PC-3 (cell line): ENCODE data around the gene PPFIBP2. TPM values are rescaled to one million over a fixed set of nuclear protein-coding genes. Genes with fewer than 3 reads are reported as not detected.

Experiments used
- ATAC-seq: fragments of 200-7000 bp; cut with Tn5 transposase; 2 replicates; pipeline ENCODE4 v1.9.1; 2020; ENCODE audit warnings: mild to moderate bottlenecking, moderate library complexity
- BruUV-seq: library from RNA; stranded (reverse); fragments of 400-500 nt; replicated peaks from 2 replicates; lab custom pipeline; 2021; lab: Mats Ljungman, UMichigan
- CTCF ChIA-PET: fragments of 300-600 bp; sonication (Branson Sonifier 250); formaldehyde crosslinking; loops from one replicate; lab custom pipeline; 2022; ENCODE audit warnings: antibody characterized with exemption; lab: Charles Lee
- POLR2A ChIA-PET: fragments of 300-600 bp; sonication (Branson Sonifier 250); formaldehyde crosslinking; loops from one replicate; lab custom pipeline; 2022; ENCODE audit warnings: antibody characterized with exemption; ENCODE audit not compliant: unreplicated experiment; lab: Charles Lee
- DNase-seq: peaks from one replicate; pipeline ENCODE4 v3.0.0-alpha.2; 2015
- H2AFZ ChIP-seq: fragments of 300-600 bp; sonication (generic); 2 replicates; pipeline ENCODE4 v1.6.0; 2016; ENCODE audit warnings: antibody characterized with exemption, low read length
- H3F3A ChIP-seq: fragments of 300-600 bp; sonication (generic); one replicate; pipeline ENCODE4 v1.6.0; 2017; ENCODE audit warnings: antibody characterized with exemption, low read length, control low read depth, mild to moderate bottlenecking; ENCODE audit not compliant: unreplicated experiment
- H3K27ac ChIP-seq: fragments of 300-600 bp; sonication (generic); 2 replicates; pipeline ENCODE4 v1.5.1; 2016; ENCODE audit warnings: mild to moderate bottlenecking, low read length
- H3K27me3 ChIP-seq: fragments of 300-600 bp; sonication (generic); 2 replicates; pipeline ENCODE4 v1.6.1; 2016; ENCODE audit warnings: low read length, mixed read lengths
- H3K36me3 ChIP-seq: fragments of 300-600 bp; sonication (generic); 2 replicates; pipeline ENCODE4 v1.6.1; 2016; ENCODE audit warnings: low read depth, mixed run types, low read length, mixed read lengths
- H3K4me1 ChIP-seq: fragments of 300-600 bp; sonication (generic); 2 replicates; pipeline ENCODE4 v1.5.1; 2016; ENCODE audit warnings: low read length; ENCODE audit not compliant: insufficient read depth
- H3K4me2 ChIP-seq: fragments of 300-600 bp; sonication (generic); 2 replicates; pipeline ENCODE4 v1.6.0; 2016; ENCODE audit warnings: low read length
- H3K4me3 ChIP-seq: fragments of 300-600 bp; sonication (generic); 2 replicates; pipeline ENCODE4 v1.5.1; 2016; ENCODE audit warnings: mild to moderate bottlenecking, low read length, mixed read lengths
- H3K79me2 ChIP-seq: fragments of 300-600 bp; sonication (generic); 2 replicates; pipeline ENCODE4 v1.6.1; 2017; ENCODE audit warnings: low read length, mixed read lengths
- H3K9ac ChIP-seq: fragments of 300-600 bp; sonication (generic); 2 replicates; pipeline ENCODE4 v1.6.0; 2016; ENCODE audit warnings: mild to moderate bottlenecking, low read length
- H3K9me2 ChIP-seq: fragments of 300-600 bp; sonication (generic); replicated peaks from 2 replicates; pipeline ENCODE4 v1.6.1; 2016; ENCODE audit warnings: mixed run types, low read length, mixed read lengths
- H3K9me3 ChIP-seq: fragments of 300-600 bp; sonication (generic); 2 replicates; pipeline ENCODE4 v1.6.1; 2016; ENCODE audit warnings: low read length, mixed read lengths
- H4K20me1 ChIP-seq: fragments of 300-600 bp; sonication (generic); 2 replicates; pipeline ENCODE4 v1.6.1; 2016; ENCODE audit warnings: low read length, mixed read lengths
- EZH2 ChIP-seq: fragments of 300-600 bp; sonication (generic); IDR thresholded peaks from one replicate; pipeline ENCODE4 v1.6.1; 2017; ENCODE audit warnings: antibody characterized with exemption, mild to moderate bottlenecking, low read length; ENCODE audit not compliant: unreplicated experiment
- EZH2phosphoT487 ChIP-seq: fragments of 300-600 bp; sonication (generic); IDR thresholded peaks from 2 replicates; pipeline ENCODE4 v1.6.1; 2018; ENCODE audit warnings: mild to moderate bottlenecking, antibody characterized with exemption, low read length, borderline replicate concordance
- intact Hi-C: fragments of 100-400 bp; cut with micrococcal nuclease; formaldehyde crosslinking; loops from 2 replicates; pipeline ENCODE4 v1.9.0; 2023
- total RNA-seq: library from RNA; depleted of rRNA; stranded (reverse); fragments of >200 nt; gene quantifications from 2 replicates; pipeline ENCODE4 v1.2.3, GENCODE V29; 2014
- TF ChIP-seq, protein P1 (sequence below): fragments of 300-600 bp; sonication (generic); conservative IDR thresholded peaks from 2 replicates; pipeline ENCODE4 v1.5.1; 2017; ENCODE audit warnings: antibody characterized with exemption, low read depth, mild to moderate bottlenecking, low read length

PPFIBP2 gene
- total RNA-seq, 1 experiment from 2014 or later: 3.2 TPM

DNA sequence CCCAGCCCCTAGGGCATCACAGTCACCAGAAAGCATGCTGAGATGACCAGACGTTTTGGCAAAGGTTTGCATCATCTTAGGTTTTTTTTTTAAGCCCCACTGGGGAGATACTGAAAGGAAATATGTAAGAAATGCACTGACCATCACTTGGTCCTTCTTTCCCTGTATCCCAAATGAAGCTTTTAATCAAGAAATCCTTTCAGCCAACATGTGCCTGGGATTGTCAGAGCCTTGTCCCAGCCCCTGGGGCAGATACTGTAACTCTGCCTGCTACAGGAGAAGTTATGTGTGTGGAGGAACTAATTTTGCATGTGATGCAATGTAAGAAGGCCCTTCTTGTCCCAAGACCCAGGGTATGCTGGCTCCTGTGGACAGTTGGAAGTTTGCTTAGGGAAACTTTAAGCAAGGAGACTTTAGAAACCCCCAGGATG is 65.6 kb downstream of the PPFIBP2 start:
- Histone ChIP-seq H3K9me3 (no peaks in the 10 kb centered on the region), H3K9me2 (no peaks in the 10 kb centered on the region), H2AFZ (no peak overlapping the region), H3K4me3 (no peak overlapping the region), H3K36me3 (no peaks in the 10 kb centered on the region), H3K4me1 (peaks cover 22% of the 10 kb centered on the region), H3K27ac (no peak overlapping the region), H3K79me2 (no peaks in the 10 kb centered on the region), H3K4me2 (no peak overlapping the region), H4K20me1 (no peaks in the 10 kb centered on the region), H3K27me3 (no peaks in the 10 kb centered on the region), H3F3A (no peaks in the 10 kb centered on the region), H3K9ac (no peak overlapping the region)
- intact Hi-C loops: loop anchor here (10.0 kb wide), 1 partner anchor 435 kb away; no protein-coding TSS in a partner anchor
- no peak for TF ChIP-seq EZH2phosphoT487
- no peak for TF ChIP-seq EZH2
- TF ChIP-seq, protein P1, sequence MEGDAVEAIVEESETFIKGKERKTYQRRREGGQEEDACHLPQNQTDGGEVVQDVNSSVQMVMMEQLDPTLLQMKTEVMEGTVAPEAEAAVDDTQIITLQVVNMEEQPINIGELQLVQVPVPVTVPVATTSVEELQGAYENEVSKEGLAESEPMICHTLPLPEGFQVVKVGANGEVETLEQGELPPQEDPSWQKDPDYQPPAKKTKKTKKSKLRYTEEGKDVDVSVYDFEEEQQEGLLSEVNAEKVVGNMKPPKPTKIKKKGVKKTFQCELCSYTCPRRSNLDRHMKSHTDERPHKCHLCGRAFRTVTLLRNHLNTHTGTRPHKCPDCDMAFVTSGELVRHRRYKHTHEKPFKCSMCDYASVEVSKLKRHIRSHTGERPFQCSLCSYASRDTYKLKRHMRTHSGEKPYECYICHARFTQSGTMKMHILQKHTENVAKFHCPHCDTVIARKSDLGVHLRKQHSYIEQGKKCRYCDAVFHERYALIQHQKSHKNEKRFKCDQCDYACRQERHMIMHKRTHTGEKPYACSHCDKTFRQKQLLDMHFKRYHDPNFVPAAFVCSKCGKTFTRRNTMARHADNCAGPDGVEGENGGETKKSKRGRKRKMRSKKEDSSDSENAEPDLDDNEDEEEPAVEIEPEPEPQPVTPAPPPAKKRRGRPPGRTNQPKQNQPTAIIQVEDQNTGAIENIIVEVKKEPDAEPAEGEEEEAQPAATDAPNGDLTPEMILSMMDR: no peak
- POLR2A ChIA-PET: no interaction called here
- CTCF ChIA-PET: no interaction called here
- no TSS peak for BruUV-seq
- DNase-seq (no peak), ATAC-seq (no peak)

DNA sequence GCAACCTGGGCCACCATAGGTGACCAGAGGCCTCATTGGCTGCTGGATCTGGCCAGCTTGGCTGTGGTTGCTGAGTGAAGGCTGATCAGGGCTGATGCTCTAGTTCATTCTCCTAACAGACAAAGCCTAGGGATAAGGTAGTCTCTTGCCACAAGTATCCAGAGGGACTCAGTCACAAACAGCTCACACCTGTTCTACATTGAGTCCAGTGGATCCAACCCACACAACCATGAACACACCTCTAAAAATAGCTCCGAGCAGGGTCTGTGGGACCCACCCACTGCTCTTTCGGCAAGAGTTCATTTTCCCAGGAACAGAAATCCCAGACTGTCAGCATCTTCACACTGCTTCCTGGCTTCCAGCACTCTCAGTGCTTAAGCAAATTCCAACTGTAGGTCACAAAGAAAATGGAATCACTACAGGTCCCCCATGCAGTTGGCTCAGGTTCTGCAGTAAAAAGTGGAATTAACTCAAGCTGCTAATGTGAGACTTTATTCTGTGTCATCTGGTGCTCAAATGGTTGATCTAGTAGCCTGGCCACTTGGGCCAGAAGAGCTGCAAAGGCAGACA is 67.3 kb downstream of the PPFIBP2 start:
- H3K27me3 ChIP-seq: no peaks in the 10 kb centered on the region
- CTCF ChIA-PET: no interaction called here
- TF ChIP-seq, protein P1: no peak
- TF ChIP-seq EZH2phosphoT487 (no peak), EZH2 (no peak)
- H3K79me2 ChIP-seq: no peaks in the 10 kb centered on the region
- POLR2A ChIA-PET: no interaction called here
- H3K9me2 ChIP-seq: no peaks in the 10 kb centered on the region
- no peaks in the 10 kb centered on the region for H3F3A ChIP-seq
- DNase-seq: no peak
- no peak overlapping the region for H3K27ac ChIP-seq
- H3K9me3 ChIP-seq: no peaks in the 10 kb centered on the region
- H3K4me1 ChIP-seq: peaks cover 19% of the 10 kb centered on the region
- H4K20me1 ChIP-seq: no peaks in the 10 kb centered on the region
- H2AFZ ChIP-seq: no peak overlapping the region
- H3K4me2 ChIP-seq: no peak overlapping the region
- no TSS peak for BruUV-seq
- ATAC-seq: no peak
- H3K9ac ChIP-seq: no peak overlapping the region
- H3K36me3 ChIP-seq: no peaks in the 10 kb centered on the region
- intact Hi-C loops: no loop called here
- H3K4me3 ChIP-seq: no peak overlapping the region

DNA sequence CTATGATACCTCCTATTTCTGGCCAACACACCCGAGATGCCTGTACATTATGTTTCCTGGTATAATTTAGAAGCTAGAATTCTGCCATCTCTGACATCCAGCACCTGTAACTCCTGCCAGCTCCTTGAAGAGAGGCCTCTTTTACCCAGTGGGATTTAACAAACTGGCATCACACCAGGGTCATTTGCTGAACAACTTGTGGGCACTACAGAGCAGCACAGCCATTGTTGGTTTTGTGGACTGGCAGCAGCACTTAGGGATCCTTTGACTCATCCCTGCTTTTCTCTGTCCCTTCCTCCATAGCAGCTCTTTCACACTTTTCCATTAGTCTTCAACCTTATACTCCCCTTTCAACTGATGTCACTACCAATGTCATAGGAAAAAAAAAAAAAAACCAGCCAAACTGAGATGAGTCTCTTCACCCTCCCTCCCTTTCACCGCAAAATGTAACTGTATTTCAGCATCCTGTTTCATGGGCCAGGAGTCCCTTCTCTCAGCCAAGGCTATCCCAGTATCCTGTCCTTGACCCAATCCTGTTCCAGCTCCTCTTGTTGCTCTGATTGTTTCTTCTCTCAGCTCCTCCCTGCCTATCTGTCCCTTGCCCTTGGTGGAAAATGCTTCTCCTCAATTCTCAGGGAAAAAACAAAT is 68.7 kb downstream of the PPFIBP2 start:
- Histone ChIP-seq H3K4me1 (peaks cover 20% of the 10 kb centered on the region), H4K20me1 (no peaks in the 10 kb centered on the region), H3F3A (no peaks in the 10 kb centered on the region), H3K9me2 (no peaks in the 10 kb centered on the region), H3K79me2 (no peaks in the 10 kb centered on the region), H3K36me3 (no peaks in the 10 kb centered on the region), H3K27ac (no peak overlapping the region), H3K4me2 (no peak overlapping the region), H2AFZ (no peak overlapping the region), H3K9ac (no peak overlapping the region), H3K9me3 (no peaks in the 10 kb centered on the region), H3K4me3 (no peak overlapping the region), H3K27me3 (no peaks in the 10 kb centered on the region)
- ChIA-PET CTCF (no interaction called here), POLR2A (no interaction called here)
- TF ChIP-seq, protein P1: no peak
- no peak for TF ChIP-seq EZH2phosphoT487
- TF ChIP-seq EZH2: no peak
- no TSS peak for BruUV-seq
- intact Hi-C loops: no loop called here
- DNase-seq (no peak), ATAC-seq (no peak)
